DMS79 (cell line): ENCODE data around the gene HIF3A.

Source experiments
- DNase-seq: peaks from one replicate; lab custom pipeline; 2025; lab: John Stamatoyannopoulos, UW

Gene HIF3A

DNA sequence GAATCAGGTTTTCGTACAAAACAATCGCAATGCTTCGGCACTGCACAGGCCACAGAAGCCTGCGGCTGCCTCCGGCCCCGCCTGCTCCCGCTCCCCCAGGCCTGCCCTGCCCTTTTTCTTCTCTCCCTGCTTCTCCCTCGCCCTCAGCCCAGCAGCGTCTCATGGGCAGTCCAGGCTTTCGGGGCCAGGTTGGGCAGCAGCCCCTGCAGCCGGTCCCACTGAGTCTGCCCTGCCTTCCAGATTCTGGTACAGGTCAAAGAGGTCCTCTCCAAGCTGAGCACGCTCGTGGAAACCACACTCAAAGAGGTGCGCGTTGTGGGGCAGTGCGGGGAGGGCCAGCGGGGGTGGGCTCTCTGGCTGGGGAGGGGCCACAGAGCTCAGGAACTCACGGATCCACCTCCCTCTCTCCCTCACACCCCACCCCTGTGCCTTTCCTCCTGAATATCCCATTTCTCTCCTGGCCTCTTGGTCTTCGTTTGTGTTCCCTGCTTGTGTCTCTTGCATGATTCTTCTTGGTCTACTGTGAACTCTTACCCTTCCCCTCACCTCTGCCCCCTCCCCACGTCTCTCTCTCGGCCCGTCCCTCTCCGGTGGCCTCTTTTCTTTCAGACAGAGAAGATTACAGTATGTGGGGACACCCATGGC is 86.5 kb downstream of the HIF3A start:
- no peak for DNase-seq

GRCh38 chr19:46383846-46384245 is 87.0 kb downstream of the HIF3A start:
- DNase-seq = no peak

- no peak for DNase-seq
These were observed 87.6 kb downstream of the HIF3A start for GRCh38 chr19:46384396-46384795.

GRCh38 chr19:46385636-46386035 is 88.8 kb downstream of the HIF3A start:
- no peak for DNase-seq

- no peak for DNase-seq
These were observed 89.3 kb downstream of the HIF3A start for GRCh38 chr19:46386151-46386550.

DNA sequence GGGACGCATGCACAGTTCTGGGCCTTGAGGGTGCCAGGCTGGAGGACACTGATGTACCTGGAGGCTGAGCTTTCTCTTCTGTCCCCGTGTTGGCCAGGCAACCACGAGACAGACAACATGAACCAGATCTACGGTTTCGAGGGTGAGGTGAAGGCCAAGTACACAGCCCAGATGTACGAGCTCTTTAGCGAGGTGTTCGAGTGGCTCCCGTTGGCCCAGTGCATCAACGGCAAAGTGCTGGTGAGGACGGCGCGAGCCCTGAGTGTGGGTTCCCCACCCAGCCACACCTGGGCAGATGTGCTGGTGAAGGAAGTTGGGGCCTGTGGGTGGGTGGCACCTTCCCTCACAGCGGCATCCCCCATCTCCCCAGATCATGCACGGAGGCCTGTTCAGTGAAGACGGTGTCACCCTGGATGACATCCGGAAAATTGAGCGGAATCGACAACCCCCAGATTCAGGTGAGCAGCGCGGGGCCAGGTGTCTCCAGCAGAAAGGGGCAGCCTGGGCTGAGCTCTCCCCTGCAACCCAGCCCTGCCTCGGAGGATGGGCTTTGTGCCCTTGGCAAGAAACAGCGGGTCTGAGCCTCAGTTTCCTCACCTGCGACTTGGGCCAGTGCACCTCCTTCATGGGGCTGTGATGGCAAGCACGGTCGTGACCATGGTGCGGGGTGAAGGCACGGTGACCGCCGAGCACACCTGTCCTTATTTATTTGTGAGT is 90.3 kb downstream of the HIF3A start:
- no peak for DNase-seq

DNA sequence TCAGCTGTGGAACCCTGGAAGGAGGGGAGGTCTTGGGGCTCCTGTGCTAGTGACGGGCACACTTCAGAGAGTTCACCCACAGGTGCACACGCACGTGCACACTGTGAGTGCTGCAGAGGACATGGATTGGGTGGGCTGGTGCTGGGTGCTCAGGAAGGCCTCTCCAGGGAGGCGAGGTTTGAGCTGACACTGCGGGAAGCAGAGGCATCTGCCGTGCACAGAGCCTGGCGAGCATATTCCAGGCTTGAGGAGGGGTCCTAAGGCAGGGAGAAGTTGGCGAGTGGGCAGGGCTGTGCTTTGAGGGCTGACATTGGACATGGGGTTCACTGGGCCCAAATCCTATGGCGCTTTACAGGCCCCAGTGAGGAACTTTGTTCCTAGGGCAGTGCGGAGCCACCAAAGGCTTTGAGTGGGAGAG is 90.9 kb downstream of the HIF3A start:
- DNase-seq = no peak

DNA sequence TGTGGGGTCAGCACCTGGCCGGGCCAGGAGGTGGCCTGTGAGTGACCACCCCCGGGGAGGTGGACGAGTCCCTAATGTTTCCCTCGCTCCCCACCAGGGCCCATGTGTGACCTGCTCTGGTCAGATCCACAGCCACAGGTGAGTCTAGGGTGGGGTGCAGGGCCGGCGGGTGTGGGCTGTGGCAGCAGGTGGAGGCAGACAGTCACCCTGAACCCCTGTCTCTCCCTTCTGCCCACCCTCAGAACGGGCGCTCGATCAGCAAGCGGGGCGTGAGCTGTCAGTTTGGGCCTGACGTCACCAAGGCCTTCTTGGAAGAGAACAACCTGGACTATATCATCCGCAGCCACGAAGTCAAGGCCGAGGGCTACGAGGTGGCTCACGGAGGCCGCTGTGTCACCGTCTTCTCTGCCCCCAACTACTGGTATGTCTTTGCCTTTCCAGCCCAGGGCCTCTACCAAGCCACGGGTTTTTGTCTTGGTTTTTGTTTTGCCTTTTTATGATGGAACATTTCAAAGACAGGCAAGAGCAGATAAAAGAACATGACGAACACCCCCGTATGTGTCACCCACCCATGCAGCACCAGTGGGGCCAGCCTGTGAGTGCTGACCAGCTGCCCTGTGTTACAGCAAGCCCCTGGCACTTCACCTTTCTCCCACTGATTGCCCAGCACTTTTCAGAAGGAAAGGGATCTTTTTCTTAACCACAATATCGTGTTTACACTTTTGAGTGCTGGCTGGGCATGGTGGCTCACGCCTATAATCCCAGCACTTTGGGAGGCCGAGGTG is 91.7 kb downstream of the HIF3A start:
- no peak for DNase-seq

DNA sequence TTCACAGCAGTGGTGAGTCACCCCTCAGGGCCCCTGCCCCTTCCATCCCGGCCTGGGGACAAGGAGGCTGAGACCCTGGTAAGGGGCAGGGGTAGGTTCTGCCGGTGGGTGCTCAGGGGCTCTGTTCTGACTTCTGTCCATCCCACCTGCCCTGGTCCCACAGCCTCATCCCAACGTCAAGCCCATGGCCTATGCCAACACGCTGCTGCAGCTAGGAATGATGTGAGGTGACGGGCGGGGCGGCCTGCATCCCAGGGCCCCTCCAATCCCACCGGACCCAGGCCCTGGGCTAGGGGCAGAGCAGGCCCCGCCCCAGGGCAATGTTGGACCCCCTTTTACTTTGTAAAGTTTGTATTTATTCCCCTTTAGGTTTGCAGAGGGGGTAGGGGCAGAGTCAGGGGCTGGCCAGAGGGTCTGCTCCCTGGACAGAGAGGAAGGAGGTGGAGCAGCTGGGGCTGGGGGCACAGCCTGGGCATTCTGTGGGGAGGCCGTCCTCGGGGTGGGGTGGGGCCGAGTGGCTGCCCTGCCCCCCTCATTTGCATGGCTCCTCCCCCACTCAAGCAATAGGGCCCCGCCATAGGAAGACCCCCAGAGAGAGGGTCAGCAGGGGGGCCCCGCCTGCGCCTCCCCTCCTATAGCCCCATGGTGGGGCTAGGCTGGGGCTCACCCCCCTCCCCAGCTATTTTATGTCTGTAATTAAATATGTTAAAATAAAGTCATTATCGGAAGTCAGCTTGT is 93.4 kb downstream of the HIF3A start:
- DNase-seq = no peak

DNA sequence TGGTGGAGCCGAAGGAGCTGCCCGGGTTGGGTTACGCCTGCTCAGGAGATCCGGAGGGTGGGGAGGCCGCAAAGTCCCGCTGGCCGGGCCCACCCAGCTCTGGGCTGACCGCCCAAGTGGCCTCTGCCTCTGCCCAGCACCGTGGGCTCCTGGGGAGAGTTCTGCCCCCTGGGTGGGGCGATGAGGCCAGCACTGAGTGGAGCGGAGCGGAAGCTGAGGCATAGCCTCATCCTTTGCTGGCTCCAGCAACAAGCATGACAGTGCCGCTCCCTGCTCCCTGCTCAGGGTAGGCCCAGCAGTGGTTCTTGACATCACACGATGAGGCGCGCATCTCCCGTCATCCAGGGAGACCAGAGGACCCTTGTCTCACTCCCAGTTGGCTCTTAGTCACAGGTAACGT is 94.0 kb downstream of the HIF3A start:
- DNase-seq = no peak

- DNase-seq = no peak
These were observed 94.7 kb downstream of the HIF3A start for GRCh38 chr19:46391296-46392251.

- no peak for DNase-seq
These were observed 95.5 kb downstream of the HIF3A start for GRCh38 chr19:46392252-46392801.

DNA sequence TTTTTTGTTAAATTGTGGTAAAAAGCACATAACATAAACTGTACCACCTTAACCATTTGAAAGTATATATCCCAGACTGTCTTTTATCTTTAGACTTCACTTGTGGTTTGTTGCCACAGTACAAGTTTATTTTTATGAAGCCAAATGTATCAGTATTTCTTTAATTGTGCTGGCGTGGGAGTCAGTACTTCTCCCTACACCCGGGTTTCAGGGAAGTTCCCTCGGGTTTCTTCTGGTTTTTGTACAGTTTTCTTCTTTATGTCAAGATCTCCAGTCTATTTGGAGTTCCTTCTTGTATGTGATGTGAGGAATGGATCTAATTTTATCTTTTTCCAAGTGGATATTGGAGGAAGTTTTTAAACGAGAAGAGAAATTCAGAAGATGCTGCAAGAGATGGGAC is 96.0 kb downstream of the HIF3A start:
- no peak for DNase-seq
